WI38 (cell line): ENCODE data around the gene PLEK.

Source experiments
- H3K4me3 ChIP-seq: 2 replicates; pipeline ENCODE4 v1.5.1; 2011; ENCODE audit warnings: low read depth, mild to moderate bottlenecking, control low read depth, low read length
- CTCF ChIP-seq: IDR thresholded peaks from 2 replicates; pipeline ENCODE4 v1.5.1; 2012; ENCODE audit warnings: low read depth, mild to moderate bottlenecking, control low read depth, low read length

Gene PLEK

DNA sequence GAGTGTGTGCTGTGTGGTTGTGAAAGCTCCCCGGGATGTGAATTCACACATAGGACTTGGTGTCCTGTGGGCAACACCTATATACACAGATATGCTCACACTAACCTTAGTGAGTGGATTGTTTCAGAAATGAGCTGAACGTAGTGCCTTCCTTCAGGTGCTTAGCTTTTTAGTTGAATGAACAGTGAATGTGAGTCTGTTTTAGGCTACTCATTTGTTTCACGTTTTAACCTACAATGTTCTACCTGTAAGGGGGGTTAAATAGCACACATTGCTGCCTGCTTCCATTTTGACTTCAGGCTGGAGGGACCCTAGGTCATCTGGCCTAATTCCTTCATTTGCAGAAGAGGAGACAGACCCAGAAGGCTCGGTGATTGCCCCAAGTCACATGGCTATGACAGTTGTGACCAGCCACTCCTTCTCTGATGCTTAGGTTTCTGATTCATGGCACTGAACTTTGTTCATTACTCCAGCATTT lies 1.0 kb downstream of the PLEK start:
- no peak overlapping the region for H3K4me3 ChIP-seq
- TF ChIP-seq CTCF = no peak

- no peak overlapping the region for H3K4me3 ChIP-seq
Measured at GRCh38 chr2:68367953-68368653, 3.0 kb downstream of the PLEK start.

GRCh38 chr2:68368654-68369336 lies 3.7 kb downstream of the PLEK start:
- no peak overlapping the region for H3K4me3 ChIP-seq
- no peak for TF ChIP-seq CTCF

More at GRCh38 chr2:68367953-68368653, 3.0 kb downstream of the PLEK start:
- TF ChIP-seq CTCF = no peak

- no peak for TF ChIP-seq CTCF
- no peak overlapping the region for H3K4me3 ChIP-seq
Measured at GRCh38 chr2:68369337-68369734, 4.3 kb downstream of the PLEK start.

DNA sequence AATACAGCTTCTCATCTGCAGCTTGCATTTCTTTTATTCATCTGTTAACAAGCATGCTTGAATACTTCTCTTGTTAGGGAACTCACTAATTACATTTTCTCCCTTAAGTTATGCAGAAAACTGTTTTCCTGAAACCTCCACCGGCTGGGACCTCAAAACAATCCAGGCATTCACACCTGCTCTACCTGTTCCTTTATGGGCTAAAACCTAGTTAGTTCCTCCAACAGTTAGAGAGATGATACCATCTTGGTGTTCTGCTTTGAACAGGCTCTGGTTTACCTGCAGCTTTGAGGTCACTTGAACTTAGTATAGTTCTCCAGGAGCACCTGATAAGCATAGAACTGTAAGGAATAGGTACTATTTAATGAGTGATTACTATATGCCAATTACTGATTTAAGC lies 6.1 kb downstream of the PLEK start:
- no peak overlapping the region for H3K4me3 ChIP-seq

DNA sequence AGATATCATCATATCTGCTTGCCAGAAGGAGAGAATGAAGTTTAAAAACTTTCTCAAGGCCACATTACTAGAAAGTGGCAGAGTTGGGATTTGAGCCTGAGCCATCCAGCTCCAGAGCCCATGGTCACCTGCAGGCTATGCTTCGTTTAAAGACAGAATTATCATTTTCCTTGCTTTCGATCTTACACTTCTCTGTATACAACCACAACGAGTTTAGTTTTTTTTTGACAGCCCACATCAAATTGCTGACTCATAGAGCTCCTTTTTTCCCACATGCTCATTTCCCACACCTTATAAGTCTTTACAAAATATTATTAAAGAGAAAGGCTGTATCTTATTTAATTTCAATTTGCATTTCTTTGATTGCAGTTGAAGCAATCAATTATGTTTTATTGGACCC lies 6.5 kb downstream of the PLEK start:
- TF ChIP-seq CTCF = no peak
- H3K4me3 ChIP-seq = no peak overlapping the region

More for the DNA sequence above, 6.1 kb downstream of the PLEK start:
- no peak for TF ChIP-seq CTCF

GRCh38 chr2:68372485-68372884 lies 7.4 kb downstream of the PLEK start:
- no peak for TF ChIP-seq CTCF
- H3K4me3 ChIP-seq = no peak overlapping the region
